Omental fat pad (tissue), 4 donors: Measurements from ENCODE around the gene DIAPH1. TPM values are rescaled to one million over a fixed set of nuclear protein-coding genes. Genes with fewer than 3 reads are reported as not detected.

ENCODE experiments used
- ATAC-seq: fragments of 150-250 bp; one replicate; pipeline ENCODE4 v1.9.1; 2016; ENCODE audit warnings: mild to moderate bottlenecking, moderate library complexity; ENCODE audit not compliant: low FRiP score
- DNase-seq: peaks from one replicate; pipeline ENCODE4 v3.0.0-alpha.2; 2019; ENCODE audit warnings: low spot score
- CTCF ChIP-seq, 3 donors: fragments of 450-650 bp; IDR thresholded peaks; one replicate each; pipeline ENCODE4 v1.5.1; 2016 to 2017; ENCODE audit warnings: antibody characterized with exemption in 3 of 3, mild to moderate bottlenecking in 3 of 3, moderate library complexity in 2 of 3
- total RNA-seq, 4 donors: library from RNA; depleted of rRNA; stranded (reverse); fragments of >200 nt; gene quantifications; one replicate each; pipeline ENCODE4 v1.1.0, GENCODE V29; 2016

The DIAPH1 gene
- total RNA-seq, 4 donors from 2014 or later = 35.5 to 93.2 (median 47.9) TPM

- ATAC-seq (no peak), DNase-seq (no peak)
- TF ChIP-seq CTCF (IDR thresholded peaks at IDR 0.05) = no peak
Observed at GRCh38 chr5:141511771-141512325, 107.0 kb downstream of the DIAPH1 start.

DNA sequence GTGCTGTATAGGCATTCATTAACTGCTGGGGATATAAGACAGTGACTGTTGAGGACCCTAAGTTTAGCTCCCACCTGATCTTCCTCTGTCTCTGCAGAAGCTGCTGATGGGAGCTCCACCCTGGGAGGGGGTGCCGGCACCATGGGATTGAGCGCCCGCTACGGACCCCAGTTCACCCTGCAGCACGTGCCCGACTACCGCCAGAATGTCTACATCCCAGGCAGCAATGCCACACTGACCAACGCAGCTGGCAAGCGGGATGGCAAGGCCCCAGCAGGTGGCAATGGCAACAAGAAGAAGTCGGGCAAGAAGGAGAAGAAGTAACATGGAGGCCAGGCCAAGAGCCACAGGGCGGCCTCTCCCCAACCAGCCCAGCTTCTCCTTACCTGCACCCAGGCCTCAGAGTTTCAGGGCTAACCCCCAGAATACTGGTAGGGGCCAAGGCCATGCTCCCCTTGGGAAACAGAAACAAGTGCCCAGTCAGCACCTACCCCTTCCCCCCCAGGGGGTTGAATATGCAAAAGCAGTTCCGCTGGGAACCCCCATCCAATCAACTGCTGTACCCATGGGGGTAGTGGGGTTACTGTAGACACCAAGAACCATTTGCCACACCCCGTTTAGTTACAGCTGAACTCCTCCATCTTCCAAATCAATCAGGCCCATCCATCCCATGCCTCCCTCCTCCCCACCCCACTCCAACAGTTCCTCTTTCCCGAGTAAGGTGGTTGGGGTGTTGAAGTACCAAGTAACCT, 107.8 kb downstream of the DIAPH1 start:
- ATAC-seq = no peak
- TF ChIP-seq CTCF (IDR thresholded peaks at IDR 0.05) = no peak
- no peak for DNase-seq

GRCh38 chr5:141510160-141510559, 108.6 kb downstream of the DIAPH1 start:
- TF ChIP-seq CTCF (IDR thresholded peaks at IDR 0.05) = no peak
- no peak for ATAC-seq
- DNase-seq = no peak

- DNase-seq = peak; percentile 46
- no peak for TF ChIP-seq CTCF (IDR thresholded peaks at IDR 0.05)
Observed at GRCh38 chr5:141508798-141509611, 109.8 kb downstream of the DIAPH1 start.

DNA sequence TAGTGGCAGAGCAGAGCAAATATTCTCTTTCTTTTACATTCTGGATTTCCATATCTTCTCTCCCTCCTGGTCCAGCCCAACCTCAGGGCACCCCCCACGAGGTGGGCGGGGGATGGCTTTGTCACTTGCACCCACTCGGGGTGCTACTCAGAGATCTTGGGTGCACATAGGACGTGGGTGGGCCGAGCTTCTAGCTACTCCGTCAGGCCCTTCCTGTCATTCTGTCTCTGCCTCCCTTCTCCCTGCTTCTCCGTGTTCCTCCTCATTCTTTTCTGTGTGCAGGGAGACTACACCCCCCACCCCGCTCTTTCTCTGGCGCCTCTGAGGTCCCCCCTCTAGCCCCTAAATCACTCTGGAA, 110.4 kb downstream of the DIAPH1 start:
- peak; percentile 24 for ATAC-seq
- no peak for DNase-seq
- TF ChIP-seq CTCF (IDR thresholded peaks at IDR 0.05) = no peak

More at GRCh38 chr5:141508798-141509611, 109.8 kb downstream of the DIAPH1 start:
- peak; percentile 65 for ATAC-seq

DNA sequence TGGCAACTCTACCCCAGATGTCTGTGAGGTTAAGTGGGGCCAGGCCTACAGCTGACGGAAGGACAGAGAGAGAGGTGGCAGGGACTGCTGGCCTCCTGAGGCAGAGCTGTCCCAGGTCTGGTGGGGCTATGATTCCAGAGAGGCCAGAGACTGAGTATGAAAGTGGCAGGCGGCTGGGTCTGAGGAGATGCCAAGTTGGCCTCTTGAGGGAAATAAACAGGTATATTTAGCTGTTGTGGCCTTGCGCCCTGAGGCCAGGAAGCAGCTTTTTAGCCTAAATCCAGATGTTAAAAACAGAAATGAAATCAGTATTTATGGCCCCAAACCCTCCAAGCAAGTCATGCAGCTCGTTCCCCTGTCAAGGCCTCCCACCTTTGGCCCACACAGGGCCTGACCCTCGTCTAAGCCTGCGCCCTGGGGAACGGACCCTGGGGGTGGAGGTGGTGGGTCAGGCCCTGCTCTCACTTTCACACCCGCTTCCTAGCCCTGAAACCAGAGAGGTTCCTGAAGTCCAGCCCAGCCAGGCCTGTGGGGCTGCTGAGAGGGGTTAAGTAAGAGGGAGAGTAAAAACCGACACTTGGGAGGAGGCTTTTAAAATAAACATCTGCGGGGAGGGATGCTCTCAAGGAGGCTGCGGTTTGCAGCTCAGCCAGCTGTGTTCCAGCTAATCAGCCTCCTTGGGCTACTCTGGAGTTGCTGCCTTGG, 111.3 kb downstream of the DIAPH1 start:
- no peak for DNase-seq
- no peak for ATAC-seq

More for the DNA sequence above, 111.3 kb downstream of the DIAPH1 start:
- TF ChIP-seq CTCF (IDR thresholded peaks at IDR 0.05) = no peak
